ENCODE measurements around the gene C1QTNF12.

Gene C1QTNF12

GRCh38 chr1:1226566-1227362 lies 19.8 kb downstream of the C1QTNF12 start:
- DNase-seq: no peak

GRCh38 chr1:1225913-1226312 lies 20.6 kb downstream of the C1QTNF12 start:
- DNase-seq: no peak

- no peak for DNase-seq
These were observed 21.2 kb downstream of the C1QTNF12 start for GRCh38 chr1:1225238-1225845.

GRCh38 chr1:1223891-1224290 lies 22.6 kb downstream of the C1QTNF12 start:
- DNase-seq: no peak

GRCh38 chr1:1223321-1223720 lies 23.2 kb downstream of the C1QTNF12 start:
- no peak for DNase-seq

GRCh38 chr1:1222575-1223225 lies 23.8 kb downstream of the C1QTNF12 start:
- no peak for DNase-seq

- DNase-seq: no peak
These were observed 24.5 kb downstream of the C1QTNF12 start for GRCh38 chr1:1221887-1222574.

GRCh38 chr1:1220197-1220596 lies 26.3 kb downstream of the C1QTNF12 start:
- DNase-seq: no peak

GRCh38 chr1:1219341-1219740 lies 27.2 kb downstream of the C1QTNF12 start:
- DNase-seq: no peak

- no peak for DNase-seq
These were observed 27.9 kb downstream of the C1QTNF12 start for GRCh38 chr1:1218524-1219200.

GRCh38 chr1:1217621-1218523 lies 28.6 kb downstream of the C1QTNF12 start:
- DNase-seq: no peak

- DNase-seq: no peak
These were observed 29.5 kb downstream of the C1QTNF12 start for GRCh38 chr1:1216770-1217620.

GRCh38 chr1:1215881-1216605 lies 30.5 kb downstream of the C1QTNF12 start:
- no peak for DNase-seq

- DNase-seq: no peak
These were observed 31.3 kb downstream of the C1QTNF12 start for GRCh38 chr1:1215080-1215676.

GRCh38 chr1:1213345-1214265 lies 32.9 kb downstream of the C1QTNF12 start, which contains the start of gene TNFRSF4:
Gene TNFRSF4, minus strand, starts transcription at chr1:1214153. Its CDS starts 26 bp downstream, at chr1:1214127.
- no peak for DNase-seq

GRCh38 chr1:1212780-1213344 lies 33.7 kb downstream of the C1QTNF12 start:
- DNase-seq: no peak

GRCh38 chr1:1211541-1212441 lies 34.7 kb downstream of the C1QTNF12 start:
- DNase-seq: no peak

Data from COR-L47 (cell line).